Trophoblast cell (in vitro differentiated cells and primary cell): ENCODE measurements around the gene RRP8.
A peak's percentile ranks its signal among the peaks of the same experiment; 100 is the strongest.

Experiments
- DNase-seq, 2 donors: peaks; one replicate each; pipeline ENCODE4 v3.0.0-alpha.2; 2016
- H2AFZ ChIP-seq: 2 replicates; pipeline ENCODE4 v1.6.1; 2013; ENCODE audit warnings: low read length, moderate library complexity, mild to moderate bottlenecking; ENCODE audit not compliant: insufficient read depth, poor library complexity
- H2AK5ac ChIP-seq: 2 replicates; pipeline ENCODE4 v1.6.1; 2013; ENCODE audit warnings: mild to moderate bottlenecking, low read length
- H2BK120ac ChIP-seq: 2 replicates; pipeline ENCODE4 v1.6.1; 2013; ENCODE audit warnings: low read length, mild to moderate bottlenecking, moderate library complexity; ENCODE audit not compliant: insufficient read depth, poor library complexity
- H2BK12ac ChIP-seq: 2 replicates; pipeline ENCODE4 v1.6.1; 2013; ENCODE audit warnings: mild to moderate bottlenecking, low read length, moderate library complexity
- H2BK5ac ChIP-seq: 2 replicates; pipeline ENCODE4 v1.6.1; 2013; ENCODE audit warnings: low read length, low read depth, moderate library complexity, mild to moderate bottlenecking; ENCODE audit not compliant: poor library complexity
- H3K14ac ChIP-seq: 2 replicates; pipeline ENCODE4 v1.6.1; 2013; ENCODE audit warnings: mild to moderate bottlenecking, low read length
- H3K18ac ChIP-seq: 2 replicates; pipeline ENCODE4 v1.6.1; 2013; ENCODE audit warnings: mild to moderate bottlenecking, low read length
- H3K23ac ChIP-seq: 2 replicates; pipeline ENCODE4 v1.6.1; 2013; ENCODE audit warnings: low read length
- H3K27ac ChIP-seq: 2 replicates; pipeline ENCODE4 v1.5.1; 2013; ENCODE audit warnings: low read depth, mild to moderate bottlenecking, inconsistent platforms, low read length, moderate library complexity
- H3K27me3 ChIP-seq: 2 replicates; pipeline ENCODE4 v1.6.1; 2013; ENCODE audit warnings: inconsistent platforms, mild to moderate bottlenecking, low read length, moderate library complexity; ENCODE audit not compliant: insufficient read depth
- H3K36me3 ChIP-seq, 2 experiments: 1 replicate in 1 of 2; 2 replicates in 1 of 2; pipeline ENCODE4 v1.6.1; 2013; ENCODE audit warnings: low read length in 2 of 2, mild to moderate bottlenecking in 2 of 2, moderate library complexity in 1 of 2; ENCODE audit not compliant: insufficient read depth in 2 of 2, control insufficient read depth in 1 of 2
- H3K4ac ChIP-seq: 2 replicates; pipeline ENCODE4 v1.6.1; 2013; ENCODE audit warnings: low read depth, mild to moderate bottlenecking, low read length, moderate library complexity
- H3K4me1 ChIP-seq, 2 experiments: 1 replicate in 1 of 2; 2 replicates in 1 of 2; pipeline ENCODE4 v1.6.1; 2013; ENCODE audit warnings: low read length in 2 of 2, mild to moderate bottlenecking in 2 of 2, moderate library complexity in 1 of 2; ENCODE audit not compliant: insufficient read depth in 2 of 2, control insufficient read depth in 1 of 2
- H3K4me2 ChIP-seq: 2 replicates; pipeline ENCODE4 v1.6.1; 2013; ENCODE audit warnings: inconsistent platforms, mild to moderate bottlenecking, low read length, moderate library complexity
- H3K4me3 ChIP-seq: 2 replicates; pipeline ENCODE4 v1.5.1; 2013; ENCODE audit warnings: mild to moderate bottlenecking, low read depth, low read length, inconsistent platforms
- H3K79me1 ChIP-seq: one replicate; pipeline ENCODE4 v1.6.1; 2013; ENCODE audit warnings: low read length
- H3K79me2 ChIP-seq: 2 replicates; pipeline ENCODE4 v1.6.1; 2013; ENCODE audit warnings: low read length, mild to moderate bottlenecking; ENCODE audit not compliant: control insufficient read depth, insufficient read depth, poor library complexity
- H3K9ac ChIP-seq: 2 replicates; pipeline ENCODE4 v1.6.1; 2013; ENCODE audit warnings: mild to moderate bottlenecking, low read length
- H3K9me3 ChIP-seq: 2 replicates; pipeline ENCODE4 v1.6.1; 2013; ENCODE audit warnings: low read depth, mild to moderate bottlenecking, control low read depth, inconsistent platforms, low read length; ENCODE audit not compliant: insufficient read depth
- H4K12ac ChIP-seq: 2 replicates; pipeline ENCODE4 v1.6.1; 2013; ENCODE audit warnings: low read depth, mild to moderate bottlenecking, low read length, moderate library complexity
- H4K8ac ChIP-seq: 2 replicates; pipeline ENCODE4 v1.6.1; 2013; ENCODE audit warnings: low read depth, mild to moderate bottlenecking, low read length, moderate library complexity
- H4K91ac ChIP-seq: one replicate; pipeline ENCODE4 v1.6.1; 2013; ENCODE audit warnings: low read depth, mild to moderate bottlenecking, low read length, moderate library complexity
- WGBS: extraction: QIAGEN DNeasy Blood & Tissue Kit; methylation state at CpG from one replicate; pipeline ENCODE4 v1.1.7; 2013; ENCODE audit warnings: missing lambda C conversion rate; ENCODE audit not compliant: insufficient read length, insufficient coverage; ENCODE audit errors: extremely low coverage; 5-methylcytosine and 5-hydroxymethylcytosine counted together

RRP8 gene

DNA sequence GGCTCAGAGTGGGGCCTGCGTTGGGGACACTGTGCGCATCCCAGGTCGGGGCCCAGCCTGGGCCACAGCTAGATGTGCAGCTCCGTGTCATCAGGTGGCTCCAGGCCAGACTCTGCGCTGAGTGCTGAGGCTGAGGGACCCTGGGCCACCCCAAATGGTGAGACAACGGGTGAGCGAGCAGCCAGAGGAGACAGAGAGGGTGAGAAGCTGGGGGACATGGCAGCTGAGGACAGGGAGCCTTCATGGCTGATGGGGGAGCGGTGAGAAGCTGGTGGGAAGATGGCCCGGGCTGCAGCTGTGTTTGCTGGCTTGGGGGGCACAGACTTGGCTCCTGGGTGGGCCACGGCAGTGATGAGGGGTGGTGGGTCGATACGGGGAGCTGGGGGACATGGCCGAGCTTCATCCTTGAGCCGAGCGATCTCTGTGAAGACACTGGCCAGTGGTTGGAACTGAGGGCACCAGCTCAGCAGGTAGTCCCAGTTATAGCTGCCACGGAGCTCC, 18.3 kb upstream of the RRP8 start:
- Histone ChIP-seq H2BK5ac (no peak overlapping the region), H3K14ac (no peak overlapping the region), H3K4me3 (no peak overlapping the region), H3K4ac (no peak overlapping the region), H3K36me3 (no peaks in the 10 kb centered on the region), H2AFZ (no peak overlapping the region), H3K23ac (no peak overlapping the region), H4K8ac (no peak overlapping the region), H3K18ac (no peak overlapping the region), H3K27ac (no peak overlapping the region), H3K4me2 (no peak overlapping the region), H3K79me1 (peaks cover 5% of the 10 kb centered on the region), H4K91ac (no peak overlapping the region), H2AK5ac (no peak overlapping the region), H3K9me3 (peaks cover under 1% of the 10 kb centered on the region), H3K4me1 (peaks cover 7% of the 10 kb centered on the region in 2 experiments), H3K9ac (no peak overlapping the region), H4K12ac (no peak overlapping the region), H2BK120ac (no peak overlapping the region), H2BK12ac (no peak overlapping the region), H3K27me3 (no peaks in the 10 kb centered on the region), H3K79me2 (peaks cover 3% of the 10 kb centered on the region)
- WGBS: no CpG with 5 or more reads among the region's 16 CpGs
- no peak for DNase-seq

DNA sequence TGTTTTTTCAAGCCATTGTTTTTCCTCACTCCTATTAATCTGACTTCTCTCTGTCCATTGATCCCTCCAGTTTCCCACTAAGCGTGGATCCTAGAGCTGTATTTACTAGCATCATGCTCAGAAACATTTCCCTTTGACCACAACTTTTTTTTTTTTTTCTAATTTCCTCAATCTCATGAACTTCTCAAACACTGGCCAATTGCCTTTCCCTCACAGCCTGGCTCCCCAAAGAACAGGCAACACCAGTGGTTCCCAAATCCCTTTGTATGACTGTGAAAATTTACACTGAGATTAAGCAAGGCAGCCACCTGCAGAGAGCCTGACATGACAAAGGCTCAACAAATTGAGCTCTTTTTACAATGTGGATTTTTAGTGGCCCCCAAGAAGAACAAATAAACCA, 17.2 kb upstream of the RRP8 start:
- no peak overlapping the region for H3K18ac ChIP-seq
- no peak overlapping the region for H2BK5ac ChIP-seq
- H4K8ac ChIP-seq: no peak overlapping the region
- H3K4me1 ChIP-seq: peaks cover 7% of the 10 kb centered on the region in 2 experiments
- no peak overlapping the region for H3K14ac ChIP-seq
- peaks cover 3% of the 10 kb centered on the region for H3K79me2 ChIP-seq
- H3K9me3 ChIP-seq: no peaks in the 10 kb centered on the region
- H3K4me2 ChIP-seq: no peak overlapping the region
- WGBS: no CpG with 5 or more reads among the region's 1 CpG
- no peak overlapping the region for H2AFZ ChIP-seq
- no peak overlapping the region for H3K9ac ChIP-seq
- no peak overlapping the region for H2BK12ac ChIP-seq
- H2AK5ac ChIP-seq: no peak overlapping the region
- no peak overlapping the region for H2BK120ac ChIP-seq
- no peak overlapping the region for H3K4me3 ChIP-seq
- no peaks in the 10 kb centered on the region for H3K27me3 ChIP-seq
- no peak overlapping the region for H3K23ac ChIP-seq
- DNase-seq: no peak
- no peak overlapping the region for H4K12ac ChIP-seq
- no peak overlapping the region for H3K4ac ChIP-seq
- H3K79me1 ChIP-seq: peaks cover 5% of the 10 kb centered on the region
- H3K36me3 ChIP-seq: peaks cover 0 to 6% of the 10 kb centered on the region in 2 experiments
- no peak overlapping the region for H3K27ac ChIP-seq
- H4K91ac ChIP-seq: no peak overlapping the region

DNA sequence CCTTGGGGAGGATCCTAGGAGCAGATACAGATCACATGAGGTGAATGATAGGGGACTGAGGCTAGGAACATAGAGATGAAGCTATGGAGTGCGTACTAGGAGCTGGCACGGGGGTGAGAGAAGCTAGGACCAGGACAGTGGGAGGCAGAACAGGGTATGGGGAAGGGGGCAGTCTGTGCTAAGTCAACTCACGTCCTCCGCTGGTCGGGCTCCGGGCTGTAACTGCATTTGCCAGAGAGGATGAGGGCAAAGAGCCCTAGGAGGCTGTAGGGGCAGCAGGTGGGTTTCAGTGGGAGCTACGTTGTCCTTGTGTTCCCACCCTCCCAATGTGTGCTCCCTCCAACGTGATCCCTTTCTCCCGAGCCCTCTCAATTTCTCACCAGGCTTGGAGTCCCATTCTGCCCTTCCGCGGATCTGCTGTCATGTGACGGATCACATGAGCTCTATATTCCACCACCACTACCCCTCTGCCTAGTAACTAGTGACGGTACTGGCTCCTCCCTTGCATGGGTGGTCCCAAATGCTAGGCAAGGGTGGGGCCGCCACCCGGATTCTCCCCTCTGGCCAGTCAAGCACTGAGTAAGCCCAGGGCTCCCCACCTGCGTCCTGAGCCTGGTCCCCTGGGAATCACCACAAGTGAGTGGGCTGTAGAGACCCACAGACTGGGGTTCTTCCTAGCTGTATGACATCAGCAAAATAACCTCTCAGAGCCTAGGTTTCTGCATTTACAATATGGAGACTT, 15.8 kb upstream of the RRP8 start, which contains the start of gene TPP1:
Gene TPP1, minus strand, starts transcription at position 419 of the 742 bp plus-strand sequence. Its CDS starts 22 bp downstream, at position 397.
- peak within 1 kb of the TSS; percentile 42 for H2AFZ ChIP-seq
- peak within 1 kb of the TSS; percentile 6 for H2AK5ac ChIP-seq
- H3K27ac ChIP-seq: no peak within 1 kb of the TSS
- H3K4me3 ChIP-seq: peak within 1 kb of the TSS; percentile 79
- peak within 1 kb of the TSS; percentile 4 for H3K18ac ChIP-seq
- H4K8ac ChIP-seq: peak within 1 kb of the TSS; percentile 68
- H3K4me2 ChIP-seq: peak within 1 kb of the TSS; percentile 91
- H2BK120ac ChIP-seq: peak within 1 kb of the TSS; percentile 0
- peaks cover 3% of the 10 kb centered on the region for H3K79me2 ChIP-seq
- peak within 1 kb of the TSS; percentile 4 for H4K91ac ChIP-seq
- peak within 1 kb of the TSS; percentile 38 for H3K14ac ChIP-seq
- H3K4me1 ChIP-seq: peaks cover 7% of the 10 kb centered on the region in 2 experiments
- WGBS: no CpG with 5 or more reads among the region's 16 CpGs
- peaks cover 0 to 20% of the 10 kb centered on the region in 2 experiments for H3K36me3 ChIP-seq
- peaks cover 5% of the 10 kb centered on the region for H3K79me1 ChIP-seq
- no peaks in the 10 kb centered on the region for H3K27me3 ChIP-seq
- no peak within 1 kb of the TSS for H2BK12ac ChIP-seq
- no peak within 1 kb of the TSS for H3K23ac ChIP-seq
- peak; percentile 87 to 93 for DNase-seq
- H3K9me3 ChIP-seq: no peaks in the 10 kb centered on the region
- H3K4ac ChIP-seq: peak within 1 kb of the TSS; percentile 37
- H3K9ac ChIP-seq: peak within 1 kb of the TSS; percentile 90
- peak within 1 kb of the TSS; percentile 2 for H2BK5ac ChIP-seq
- H4K12ac ChIP-seq: peak within 1 kb of the TSS; percentile 56

DNA sequence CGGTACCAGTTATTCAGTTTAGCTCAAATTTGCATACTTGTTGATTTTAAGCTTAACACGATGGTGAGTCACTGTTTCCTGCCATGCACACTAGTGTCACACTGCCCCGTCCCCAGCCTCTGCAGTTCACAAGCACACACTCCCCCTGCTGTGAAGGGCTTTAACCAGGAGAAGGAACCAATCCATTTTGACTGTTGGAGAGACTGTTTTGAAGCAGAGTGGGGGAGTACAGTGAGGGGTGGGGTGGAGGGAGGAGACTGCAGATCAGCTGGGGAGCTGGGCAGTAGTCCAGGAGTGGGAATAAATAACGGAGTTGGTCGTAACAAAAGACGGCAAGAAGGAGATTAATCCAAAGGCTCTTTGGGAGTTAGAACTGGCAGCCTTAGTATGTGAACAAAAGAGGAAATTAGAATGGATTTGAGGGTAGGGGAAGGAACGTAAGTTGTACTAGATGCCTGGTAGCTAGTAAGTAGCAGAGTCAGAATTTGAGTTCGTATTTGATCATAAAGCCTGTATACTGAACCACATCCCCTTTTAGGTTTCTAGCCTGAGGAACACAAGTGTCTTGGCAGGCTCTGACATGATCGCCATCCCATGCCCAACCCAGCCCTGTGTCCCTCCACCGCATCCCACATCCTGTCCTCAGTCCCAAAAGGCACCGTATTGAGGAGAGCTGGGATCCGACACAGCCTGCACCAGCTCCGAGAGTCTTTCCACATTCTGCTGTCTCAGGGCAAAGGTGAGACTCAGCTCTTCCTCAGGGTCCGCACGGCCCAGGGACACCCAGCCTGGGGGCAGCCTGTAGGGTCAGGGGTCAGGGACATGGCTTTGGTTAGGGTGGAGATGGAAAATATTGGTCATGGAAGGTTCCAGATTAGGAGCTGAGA, 14.9 kb upstream of the RRP8 start:
- Histone ChIP-seq H3K9me3 (no peaks in the 10 kb centered on the region), H3K79me1 (peaks cover 5% of the 10 kb centered on the region), H2AFZ (no peak overlapping the region), H3K27me3 (no peaks in the 10 kb centered on the region), H2BK12ac (no peak overlapping the region), H3K23ac (no peak overlapping the region), H3K36me3 (peaks cover 0 to 20% of the 10 kb centered on the region in 2 experiments), H3K27ac (no peak overlapping the region), H4K8ac (peak overlapping the region; percentile 47), H3K4me1 (peaks cover 7% of the 10 kb centered on the region in 2 experiments), H3K9ac (peak overlapping the region; percentile 90), H3K4me3 (peak overlapping the region; percentile 79), H4K12ac (peak overlapping the region; percentile 48), H4K91ac (peak overlapping the region; percentile 4), H3K4ac (peak overlapping the region; percentile 37), H3K4me2 (peak overlapping the region; percentile 91), H2BK120ac (no peak overlapping the region), H2BK5ac (no peak overlapping the region), H2AK5ac (peak overlapping the region; percentile 6), H3K79me2 (peaks cover 3% of the 10 kb centered on the region), H3K18ac (peak overlapping the region; percentile 4), H3K14ac (peak overlapping the region; percentile 38)
- WGBS: 100% methylated on average over 1 of the region's 15 CpGs
- DNase-seq: peak; percentile 14 to 25
